HepG2 (cell line): ENCODE data around the gene TYROBP. TPM values are rescaled to one million over a fixed set of nuclear protein-coding genes. Genes with fewer than 3 reads are reported as not detected.

ENCODE experiments used
- ATAC-seq: fragments of 200-7000 bp; cut with Tn5 transposase; 3 replicates; pipeline ENCODE4 v1.9.1; 2020; ENCODE audit warnings: mild to moderate bottlenecking, moderate library complexity
- BruUV-seq: library from RNA; stranded (reverse); fragments of 400-500 nt; replicated peaks from 2 replicates; lab custom pipeline; 2021; lab: Mats Ljungman, UMichigan
- CTCF ChIA-PET: fragments of 300-600 bp; formaldehyde crosslinking; extraction: SDS; loops from one replicate; lab custom pipeline; 2021; ENCODE audit warnings: low total read pairs, inconsistent platforms, low intra/inter-chr PET ratio; lab: Yijun Ruan, JAX
- POLR2A ChIA-PET: fragments of 350-600 bp; sonication (Branson Sonifier 250); formaldehyde crosslinking; loops from one replicate; lab custom pipeline; 2020; ENCODE audit warnings: antibody characterized with exemption, inconsistent platforms; lab: Yijun Ruan, JAX
- DNase-seq: peaks from one replicate; pipeline ENCODE4 v3.0.0-alpha.2; 2015; ENCODE audit warnings: low spot score
- FAIRE-seq: peaks from 3 replicates; lab custom pipeline; 2011; peaks lifted over from hg19 to GRCh38; lab: Jason Lieb, UNC
- H2AFZ ChIP-seq: one replicate; pipeline ENCODE4 v1.6.1; 2011; ENCODE audit warnings: low read length, inconsistent platforms
- H3K27ac ChIP-seq: fragments of 300-600 bp; 3 replicates; pipeline ENCODE4 v1.8.0; 2011; ENCODE audit warnings: mixed run types, mild to moderate bottlenecking, mixed read lengths, low read length, inconsistent platforms; ENCODE audit not compliant: insufficient read depth; ENCODE audit errors: extremely low read length
- H3K27me3 ChIP-seq, 2 experiments: fragments of 200-600 bp in 1 of 2; 2 replicates in 1 of 2; 3 replicates in 1 of 2; pipeline versions ENCODE4 v1.6.0 to v1.8.0; 2011; ENCODE audit warnings: low read length in 2 of 2, mild to moderate bottlenecking in 2 of 2, moderate library complexity in 2 of 2, inconsistent platforms in 1 of 2; ENCODE audit not compliant: insufficient read depth in 2 of 2, control insufficient read depth in 1 of 2
- H3K36me3 ChIP-seq, 2 experiments: fragments of 200-600 bp in 1 of 2; replicated peaks in 1 of 2; 2 replicates in 1 of 2; 3 replicates in 1 of 2; pipeline versions ENCODE4 v1.5.1 to v1.8.0; 2011; ENCODE audit warnings: low read length in 2 of 2, inconsistent platforms in 1 of 2; ENCODE audit not compliant: insufficient read depth in 2 of 2, control insufficient read depth in 1 of 2
- H3K4me1 ChIP-seq: 2 replicates; pipeline ENCODE4 v1.5.1; 2012; ENCODE audit warnings: low read length, inconsistent platforms; ENCODE audit not compliant: insufficient read depth
- H3K4me2 ChIP-seq: 2 replicates; pipeline ENCODE4 v1.6.0; 2011; ENCODE audit warnings: low read depth, low read length, inconsistent platforms
- H3K4me3 ChIP-seq, 3 experiments: fragments of 200-600 bp in 1 of 3; sonication (generic), shearing (Covaris generic) in 1 of 3; replicated peaks in 1 of 3; 2 replicates each; pipeline ENCODE4 v1.5.1; 2011 to 2016; ENCODE audit warnings: low read length in 3 of 3, inconsistent platforms in 2 of 3, low read depth in 2 of 3, mild to moderate bottlenecking in 2 of 3, control low read depth in 1 of 3, mixed read lengths in 1 of 3; ENCODE audit not compliant: insufficient read depth in 1 of 3
- H3K79me2 ChIP-seq: one replicate; pipeline ENCODE4 v1.6.1; 2011; ENCODE audit warnings: low read length, inconsistent platforms; ENCODE audit not compliant: insufficient read depth
- H3K9ac ChIP-seq: 2 replicates; pipeline ENCODE4 v1.6.0; 2011; ENCODE audit warnings: mild to moderate bottlenecking, low read depth, low read length, inconsistent platforms; ENCODE audit not compliant: insufficient read depth
- H3K9me3 ChIP-seq: 2 replicates; pipeline ENCODE4 v1.5.1; 2012; ENCODE audit warnings: mild to moderate bottlenecking, low read length
- H4K20me1 ChIP-seq: 2 replicates; pipeline ENCODE4 v1.6.0; 2011; ENCODE audit warnings: inconsistent platforms, mild to moderate bottlenecking, low read length, moderate library complexity; ENCODE audit not compliant: insufficient read depth
- HNRNPK ChIP-seq: fragments of 200-400 bp; formaldehyde crosslinking; IDR thresholded peaks from 2 replicates; pipeline ENCODE4 v1.6.1; 2018; ENCODE audit warnings: low read length, low read depth, moderate library complexity, mild to moderate bottlenecking; ENCODE audit not compliant: poor library complexity, severe bottlenecking
- HNRNPLL ChIP-seq: fragments of 200-400 bp; formaldehyde crosslinking; IDR thresholded peaks from 2 replicates; pipeline ENCODE4 v1.6.1; 2017; ENCODE audit warnings: mild to moderate bottlenecking, low read depth, low read length; ENCODE audit not compliant: poor library complexity, severe bottlenecking
- MBD4 ChIP-seq: IDR thresholded peaks from 2 replicates; pipeline ENCODE4 v1.6.1; 2012; ENCODE audit warnings: low read length, inconsistent platforms, borderline replicate concordance
- PHF21A ChIP-seq: sonication (generic); formaldehyde crosslinking; IDR thresholded peaks from 2 replicates; pipeline ENCODE4 v1.5.0; 2020; ENCODE audit warnings: mild to moderate bottlenecking, missing genetic modification reagents
- SAP130 ChIP-seq: IDR thresholded peaks from 2 replicates; pipeline ENCODE4 v1.6.1; 2016; ENCODE audit warnings: low read depth
- ZNF263 ChIP-seq: sonication (generic); formaldehyde crosslinking; IDR thresholded peaks from 2 replicates; pipeline ENCODE4 v1.4.0; 2020; ENCODE audit warnings: missing genetic modification reagents
- ZNF563 ChIP-seq: sonication (generic); formaldehyde crosslinking; IDR thresholded peaks from 2 replicates; pipeline ENCODE4 v1.8.0; 2022; ENCODE audit warnings: mild to moderate bottlenecking, moderate library complexity, missing genetic modification reagents
- ZNF598 ChIP-seq: sonication (generic); formaldehyde crosslinking; IDR thresholded peaks from 2 replicates; pipeline ENCODE4 v1.5.1; 2020; ENCODE audit warnings: mild to moderate bottlenecking, missing genetic modification reagents, borderline replicate concordance
- WGBS: methylation state at CpG from one replicate; pipeline ENCODE4 v1.1.6; 2017; ENCODE audit warnings: low lambda C conversion rate; 5-methylcytosine and 5-hydroxymethylcytosine counted together
- in situ Hi-C: cut with HindIII; loops from 2 replicates; pipeline ENCODE4 v1.10.0; 2017; ENCODE audit warnings: low pct_unique_long_range_greater_than_20kb; ENCODE audit not compliant: extremely low pct_ligation_motif_present
- intact Hi-C: fragments of 100-400 bp; cut with micrococcal nuclease; formaldehyde crosslinking; loops from one replicate; pipeline ENCODE4 v1.10.0; 2022; ENCODE audit not compliant: unreplicated experiment
- polyA plus RNA-seq, 8 experiments: library from polyadenylated mRNA; depleted of rRNA in 3 of 8; stranded (reverse) in 7 of 8; unstranded in 1 of 8; fragments of >200 nt; fragmentation: Illumina TruSeq in 4 of 8; extraction: Trizol in 4 of 8; gene quantifications; 2 replicates each; pipeline versions ENCODE4 v1.2.1 to v1.2.3, GENCODE V29; 2011 to 2016; ENCODE audit warnings: low read depth in 4 of 8, missing spikeins in 1 of 8, mixed read lengths in 1 of 8; ENCODE audit not compliant: insufficient read depth in 1 of 8
- total RNA-seq, 5 experiments: library from RNA; depleted of rRNA; stranded (reverse); fragments of >200 nt; fragmentation: Illumina TruSeq; extraction: Trizol; gene quantifications; 2 replicates each; pipeline ENCODE4 v1.2.3, GENCODE V29; 2016; ENCODE audit warnings: low read depth in 1 of 5
- TF ChIP-seq, protein P1 (sequence below): sonication (generic); formaldehyde crosslinking; IDR thresholded peaks from 2 replicates; pipeline ENCODE4 v1.4.0; 2020; ENCODE audit warnings: mild to moderate bottlenecking, missing genetic modification reagents
- TF ChIP-seq, protein P2 (sequence below): sonication (generic); formaldehyde crosslinking; IDR thresholded peaks from 2 replicates; pipeline ENCODE4 v1.8.1; 2023; ENCODE audit warnings: mild to moderate bottlenecking, moderate library complexity, missing genetic modification reagents

TYROBP gene
- total and polyA plus RNA-seq, 2 of the 13 experiments (the other 11 are each of a cell fraction or from before 2014, with no cell fraction given): not detected

DNA sequence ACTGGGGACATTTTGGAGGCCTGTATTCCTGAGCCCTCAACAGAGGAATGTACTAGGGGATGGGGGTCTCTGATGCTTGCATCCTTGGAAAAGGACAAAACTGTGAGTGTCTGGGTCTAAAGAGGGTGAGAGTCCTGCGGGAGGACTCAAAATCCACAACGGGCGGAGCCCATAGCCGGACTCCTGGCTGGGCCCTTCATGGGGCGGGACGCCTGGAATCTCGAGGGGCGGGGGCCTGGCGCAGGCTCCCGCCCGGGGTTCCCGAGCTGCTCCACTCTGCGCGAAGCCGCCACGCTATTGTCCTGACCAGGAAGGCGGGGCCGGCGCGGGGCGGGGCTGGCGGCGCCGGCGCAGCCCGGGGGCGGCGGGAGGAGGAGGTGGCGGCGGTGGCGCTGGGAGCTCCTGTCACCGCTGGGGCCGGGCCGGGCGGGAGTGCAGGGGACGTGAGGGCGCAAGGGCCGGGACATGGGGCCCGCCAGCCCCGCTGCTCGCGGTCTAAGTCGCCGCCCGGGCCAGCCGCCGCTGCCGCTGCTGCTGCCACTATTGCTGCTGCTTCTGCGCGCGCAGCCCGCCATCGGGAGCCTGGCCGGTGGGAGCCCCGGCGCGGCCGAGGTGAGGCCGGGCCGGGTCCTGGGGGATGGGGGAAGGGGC lies 39.8 kb downstream of the TYROBP start, which contains the start of gene APLP1:
Gene APLP1, plus strand, starts transcription at position 403 of the 651 bp plus-strand sequence. Its CDS starts 63 bp downstream, at position 466.
- in situ Hi-C loops (no loop called here), intact Hi-C loops (no loop called here)
- POLR2A ChIA-PET: no interaction called here
- FAIRE-seq (no peak), ATAC-seq (peak; percentile 82), DNase-seq (peak; percentile 14)
- peak within 1 kb of the TSS; percentile 43 to 52 (median 47); a peak in 4 of 6 replicates for H3K4me3 ChIP-seq
- 1% methylated on average over 8 of the region's 60 CpGs for WGBS
- BruUV-seq: no TSS peak
- H3K79me2 ChIP-seq: no peaks in the 10 kb centered on the region
- no peaks in the 10 kb centered on the region for H3K36me3 ChIP-seq
- TF ChIP-seq ZNF263: peak; percentile 45; the same call in 1 of the 2 replicates
- peak; percentile 59 for TF ChIP-seq HNRNPK
- TF ChIP-seq, protein P1, sequence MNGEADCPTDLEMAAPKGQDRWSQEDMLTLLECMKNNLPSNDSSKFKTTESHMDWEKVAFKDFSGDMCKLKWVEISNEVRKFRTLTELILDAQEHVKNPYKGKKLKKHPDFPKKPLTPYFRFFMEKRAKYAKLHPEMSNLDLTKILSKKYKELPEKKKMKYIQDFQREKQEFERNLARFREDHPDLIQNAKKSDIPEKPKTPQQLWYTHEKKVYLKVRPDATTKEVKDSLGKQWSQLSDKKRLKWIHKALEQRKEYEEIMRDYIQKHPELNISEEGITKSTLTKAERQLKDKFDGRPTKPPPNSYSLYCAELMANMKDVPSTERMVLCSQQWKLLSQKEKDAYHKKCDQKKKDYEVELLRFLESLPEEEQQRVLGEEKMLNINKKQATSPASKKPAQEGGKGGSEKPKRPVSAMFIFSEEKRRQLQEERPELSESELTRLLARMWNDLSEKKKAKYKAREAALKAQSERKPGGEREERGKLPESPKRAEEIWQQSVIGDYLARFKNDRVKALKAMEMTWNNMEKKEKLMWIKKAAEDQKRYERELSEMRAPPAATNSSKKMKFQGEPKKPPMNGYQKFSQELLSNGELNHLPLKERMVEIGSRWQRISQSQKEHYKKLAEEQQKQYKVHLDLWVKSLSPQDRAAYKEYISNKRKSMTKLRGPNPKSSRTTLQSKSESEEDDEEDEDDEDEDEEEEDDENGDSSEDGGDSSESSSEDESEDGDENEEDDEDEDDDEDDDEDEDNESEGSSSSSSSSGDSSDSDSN (CRISPR knock-in tag): peak; percentile 38; the same call in 1 of the 2 replicates
- TF ChIP-seq, protein P2, sequence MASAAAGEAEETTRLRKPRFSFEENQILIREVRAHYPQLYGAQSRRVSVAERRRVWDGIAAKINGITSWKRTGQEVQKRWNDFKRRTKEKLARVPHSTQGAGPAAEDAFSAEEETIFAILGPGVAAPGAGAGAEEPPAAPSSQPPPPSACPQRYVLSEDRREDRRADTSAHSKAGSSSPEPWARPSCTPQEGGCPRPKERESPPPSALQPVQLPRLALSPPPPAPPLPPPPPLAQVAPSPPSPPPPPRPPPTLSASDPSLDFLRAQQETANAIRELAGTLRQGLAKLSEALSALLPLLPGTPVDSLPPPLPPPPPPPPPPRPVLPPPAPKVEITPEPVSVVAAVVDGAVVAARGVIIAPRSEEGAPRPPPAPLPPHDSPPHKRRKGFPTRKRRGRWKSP: peak; percentile 41; the same call in 1 of the 2 replicates
- TF ChIP-seq MBD4: no peak
- no peak for TF ChIP-seq ZNF598 (CRISPR knock-in tag)
- peak; percentile 68 for TF ChIP-seq HNRNPLL
- TF ChIP-seq PHF21A (CRISPR knock-in tag): 0 out of 2 replicates have a peak, but pooled peaks have one; percentile 27
- TF ChIP-seq SAP130 (CRISPR knock-in tag): peak; percentile 20; the same call in 1 of the 2 replicates
- TF ChIP-seq ZNF563 (CRISPR knock-in tag): 0 out of 2 replicates have a peak, but pooled peaks have one; percentile 9
- H3K9me3 ChIP-seq: no peaks in the 10 kb centered on the region
- no peaks in the 10 kb centered on the region for H4K20me1 ChIP-seq
- CTCF ChIA-PET: no interaction called here
- H3K27ac ChIP-seq: no peak within 1 kb of the TSS
- H3K9ac ChIP-seq: no peak within 1 kb of the TSS
- no peaks in the 10 kb centered on the region; a peak in 2 of 5 replicates for H3K27me3 ChIP-seq
- no peak within 1 kb of the TSS for H2AFZ ChIP-seq
- peaks cover 16% of the 10 kb centered on the region for H3K4me1 ChIP-seq
- H3K4me2 ChIP-seq: peak within 1 kb of the TSS; percentile 61
